Measurements from ENCODE around the gene YJU2. TPM values are rescaled to one million over a fixed set of nuclear protein-coding genes. Genes with fewer than 3 reads are reported as not detected.

YJU2 gene
- total RNA-seq, 1 donor from 2014 or later, result 8.7 TPM

- H3K27ac ChIP-seq, result no peak overlapping the region
- no peak for DNase-seq (ENCODE audit: low spot score)
- H3K4me1 Mint-ChIP-seq, result peaks cover 3% of the 10 kb centered on the region
These were observed 22.4 kb upstream of the YJU2 start for GRCh38 chr19:4224470-4224869.

GRCh38 chr19:4225885-4226284 lies 21.0 kb upstream of the YJU2 start:
- Histone ChIP-seq H3K36me3 (no peaks in the 10 kb centered on the region), H3F3A (ENCODE audit: low read depth) (peaks cover 5% of the 10 kb centered on the region), H3K4me1 (no peaks in the 10 kb centered on the region), H3K9ac (no peak overlapping the region), H3K4me3 (no peak overlapping the region), H3K79me2 (ENCODE audit: low read depth) (no peaks in the 10 kb centered on the region), H3K27ac (no peak overlapping the region), H2AFZ (replicated peaks) (no peak overlapping the region), H3K27me3 (no peaks in the 10 kb centered on the region), H4K20me1 (ENCODE audit: low read depth) (no peaks in the 10 kb centered on the region), H3K4me2 (no peak overlapping the region), H3K9me3 (ENCODE audit: low read depth) (no peaks in the 10 kb centered on the region)
- Mint-ChIP-seq H3K27ac (no peak overlapping the region), H3K4me1 (peaks cover 3% of the 10 kb centered on the region), H3K27me3 (ENCODE audit: insufficient read depth, low read depth) (peaks cover 2% of the 10 kb centered on the region), H3K4me3 (no peak overlapping the region), H3K9me3 (no peaks in the 10 kb centered on the region), H3K36me3 (no peaks in the 10 kb centered on the region)
- TF ChIP-seq EZH2 (IDR thresholded peaks at IDR 0.05) (no peak), CTCF (IDR thresholded peaks at IDR 0.05) (no peak), EZH2phosphoT487 (IDR thresholded peaks at IDR 0.05) (no peak)
- no peak for DNase-seq (ENCODE audit: low spot score)

More at GRCh38 chr19:4224470-4224869, 22.4 kb upstream of the YJU2 start:
- Histone ChIP-seq H3K9ac (no peak overlapping the region), H3K4me1 (no peaks in the 10 kb centered on the region), H3F3A (ENCODE audit: low read depth) (peaks cover 5% of the 10 kb centered on the region), H3K4me3 (no peak overlapping the region), H4K20me1 (ENCODE audit: low read depth) (no peaks in the 10 kb centered on the region), H3K79me2 (ENCODE audit: low read depth) (no peaks in the 10 kb centered on the region), H3K27me3 (no peaks in the 10 kb centered on the region), H2AFZ (replicated peaks) (no peak overlapping the region), H3K36me3 (no peaks in the 10 kb centered on the region), H3K4me2 (no peak overlapping the region), H3K9me3 (ENCODE audit: low read depth) (no peaks in the 10 kb centered on the region)
- H3K36me3 Mint-ChIP-seq, result no peaks in the 10 kb centered on the region
- no peaks in the 10 kb centered on the region for H3K9me3 Mint-ChIP-seq
- H3K4me3 Mint-ChIP-seq, result no peak overlapping the region
- peaks cover 2% of the 10 kb centered on the region for H3K27me3 Mint-ChIP-seq (ENCODE audit: insufficient read depth, low read depth)
- TF ChIP-seq EZH2 (IDR thresholded peaks at IDR 0.05) (no peak), EZH2phosphoT487 (IDR thresholded peaks at IDR 0.05) (no peak)
- peak overlapping the region; percentile 53 for H3K27ac Mint-ChIP-seq

DNA sequence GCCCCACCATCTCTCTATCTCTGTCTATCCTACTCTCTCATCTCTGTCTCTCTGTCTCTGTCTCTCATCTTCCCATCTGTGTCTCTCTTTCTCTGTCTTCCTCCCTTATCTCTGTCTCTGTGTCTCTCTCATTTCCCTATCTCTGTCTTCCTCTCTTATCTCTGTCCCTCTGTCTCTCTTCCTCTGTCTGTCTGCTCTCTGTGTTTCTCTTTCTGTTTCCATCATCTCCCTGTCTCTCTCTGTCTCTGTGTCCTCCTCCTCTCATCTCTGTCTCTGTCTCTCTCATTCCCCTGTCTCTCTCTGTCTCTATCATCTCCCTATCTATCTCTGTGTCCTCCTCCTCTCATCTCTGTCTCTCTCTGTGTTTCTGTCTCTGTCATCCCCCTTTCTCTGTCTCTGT lies 19.1 kb upstream of the YJU2 start:
- Mint-ChIP-seq H3K4me3 (no peak overlapping the region), H3K27ac (no peak overlapping the region), H3K4me1 (peaks cover 3% of the 10 kb centered on the region), H3K27me3 (ENCODE audit: insufficient read depth, low read depth) (peaks cover 5% of the 10 kb centered on the region), H3K9me3 (no peaks in the 10 kb centered on the region), H3K36me3 (no peaks in the 10 kb centered on the region)
- Histone ChIP-seq H2AFZ (replicated peaks) (no peak overlapping the region), H3F3A (ENCODE audit: low read depth) (peaks cover 5% of the 10 kb centered on the region), H3K27ac (no peak overlapping the region), H3K9me3 (ENCODE audit: low read depth) (no peaks in the 10 kb centered on the region), H3K36me3 (no peaks in the 10 kb centered on the region), H3K27me3 (no peaks in the 10 kb centered on the region), H3K79me2 (ENCODE audit: low read depth) (no peaks in the 10 kb centered on the region), H3K4me1 (no peaks in the 10 kb centered on the region), H3K4me3 (no peak overlapping the region), H3K4me2 (no peak overlapping the region), H3K9ac (no peak overlapping the region), H4K20me1 (ENCODE audit: low read depth) (no peaks in the 10 kb centered on the region)
- no peak for TF ChIP-seq EZH2phosphoT487 (IDR thresholded peaks at IDR 0.05)
- no peak for TF ChIP-seq CTCF (IDR thresholded peaks at IDR 0.05)
- TF ChIP-seq EZH2 (IDR thresholded peaks at IDR 0.05), result no peak
- no peak for DNase-seq (ENCODE audit: low spot score)

DNA sequence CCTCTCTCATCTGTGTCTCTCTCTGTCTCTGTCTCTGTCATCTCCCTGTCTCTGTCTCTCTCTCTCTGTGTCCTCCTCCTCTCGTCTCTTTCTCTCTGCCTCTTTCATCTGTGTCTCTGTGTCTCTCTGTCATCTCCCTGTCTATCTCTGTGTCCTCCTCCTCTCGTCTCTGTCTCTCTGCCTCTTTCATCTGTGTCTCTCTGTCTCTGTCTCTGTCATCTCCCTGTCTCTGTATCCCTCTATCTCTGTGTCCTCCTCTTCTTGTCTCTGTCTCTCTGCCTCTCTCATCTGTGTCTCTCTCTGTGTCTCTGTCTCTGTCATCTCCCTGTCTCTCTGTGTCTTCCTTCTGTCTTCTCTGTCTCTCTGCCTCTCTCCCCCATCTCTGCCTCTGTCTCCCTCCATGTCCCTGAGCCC lies 18.1 kb upstream of the YJU2 start:
- TF ChIP-seq CTCF (IDR thresholded peaks at IDR 0.05), result no peak
- no peak for TF ChIP-seq EZH2phosphoT487 (IDR thresholded peaks at IDR 0.05)
- TF ChIP-seq EZH2 (IDR thresholded peaks at IDR 0.05), result no peak
- H3K4me2 ChIP-seq, result no peak overlapping the region
- H4K20me1 ChIP-seq (ENCODE audit: low read depth), result no peaks in the 10 kb centered on the region
- no peak overlapping the region for H3K4me3 Mint-ChIP-seq
- no peak for DNase-seq (ENCODE audit: low spot score)
- H3K79me2 ChIP-seq (ENCODE audit: low read depth), result no peaks in the 10 kb centered on the region
- H3K36me3 ChIP-seq, result no peaks in the 10 kb centered on the region
- no peak overlapping the region for H3K27ac Mint-ChIP-seq
- H3K27ac ChIP-seq, result no peak overlapping the region
- H3K9me3 Mint-ChIP-seq, result no peaks in the 10 kb centered on the region
- H3K4me3 ChIP-seq, result no peak overlapping the region
- peaks cover 3% of the 10 kb centered on the region for H3K4me1 Mint-ChIP-seq
- H3K27me3 ChIP-seq, result no peaks in the 10 kb centered on the region
- no peaks in the 10 kb centered on the region for H3K36me3 Mint-ChIP-seq
- H3K4me1 ChIP-seq, result no peaks in the 10 kb centered on the region
- H2AFZ ChIP-seq (replicated peaks), result no peak overlapping the region
- no peak overlapping the region for H3K9ac ChIP-seq
- H3K27me3 Mint-ChIP-seq (ENCODE audit: insufficient read depth, low read depth), result peaks cover 11% of the 10 kb centered on the region
- no peaks in the 10 kb centered on the region for H3K9me3 ChIP-seq (ENCODE audit: low read depth)
- peaks cover 5% of the 10 kb centered on the region for H3F3A ChIP-seq (ENCODE audit: low read depth)

All from neural progenitor cell (in vitro differentiated cells).